Stimulated activated naive CD4-positive, alpha-beta T cell treated with Interleukin-2 at 50 U/mL for 16 hours (primary cell): ENCODE data around the gene C22orf42.
"Not testable (repeated sequence)": the region's sequence is repeated elsewhere in the genome, so short reads cannot be mapped to it uniquely, and the experiment has no call there.

ENCODE experiments used
- DNase-seq: peaks from one replicate; lab custom pipeline; 2025; lab: John Stamatoyannopoulos, UW

C22orf42 gene

DNA sequence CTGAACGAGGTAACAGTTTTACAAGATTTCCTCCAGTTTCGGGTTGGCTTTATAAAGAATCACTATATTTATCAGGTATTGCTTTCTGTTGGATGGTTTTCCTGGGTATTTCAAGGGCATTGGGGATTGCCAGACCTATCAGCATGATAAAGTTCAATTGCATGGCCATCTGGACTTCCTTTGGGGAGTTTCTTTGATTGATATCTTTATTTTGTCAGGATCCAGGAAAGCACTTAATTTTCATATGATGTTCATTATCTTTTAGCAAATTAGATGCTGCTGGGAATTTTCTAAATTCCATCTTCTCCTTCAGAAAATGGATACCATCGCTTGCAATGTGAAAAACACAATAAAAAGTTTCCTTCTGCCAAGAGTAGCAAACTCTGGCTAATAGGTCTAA is 24.5 kb upstream of the C22orf42 start:
- no peak for DNase-seq

DNA sequence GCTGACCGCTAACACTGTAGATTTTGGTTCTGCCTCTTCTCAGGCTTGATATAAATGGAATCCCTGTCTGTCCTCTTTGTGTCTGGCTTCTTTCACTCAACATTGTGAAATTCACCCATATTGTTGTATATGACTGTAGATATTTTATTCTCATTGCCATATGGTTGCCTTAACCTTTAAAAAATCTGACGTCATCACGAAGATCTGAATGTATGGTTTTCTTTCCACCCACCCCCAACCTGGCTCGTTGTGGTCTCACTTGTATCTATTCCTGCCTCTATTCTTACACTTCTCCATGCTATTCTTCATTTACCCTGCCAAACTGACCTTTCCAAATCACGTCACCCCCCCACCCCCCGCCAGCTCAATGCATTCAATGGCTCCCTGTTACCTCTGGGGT is 21.9 kb upstream of the C22orf42 start:
- DNase-seq: no peak

DNA sequence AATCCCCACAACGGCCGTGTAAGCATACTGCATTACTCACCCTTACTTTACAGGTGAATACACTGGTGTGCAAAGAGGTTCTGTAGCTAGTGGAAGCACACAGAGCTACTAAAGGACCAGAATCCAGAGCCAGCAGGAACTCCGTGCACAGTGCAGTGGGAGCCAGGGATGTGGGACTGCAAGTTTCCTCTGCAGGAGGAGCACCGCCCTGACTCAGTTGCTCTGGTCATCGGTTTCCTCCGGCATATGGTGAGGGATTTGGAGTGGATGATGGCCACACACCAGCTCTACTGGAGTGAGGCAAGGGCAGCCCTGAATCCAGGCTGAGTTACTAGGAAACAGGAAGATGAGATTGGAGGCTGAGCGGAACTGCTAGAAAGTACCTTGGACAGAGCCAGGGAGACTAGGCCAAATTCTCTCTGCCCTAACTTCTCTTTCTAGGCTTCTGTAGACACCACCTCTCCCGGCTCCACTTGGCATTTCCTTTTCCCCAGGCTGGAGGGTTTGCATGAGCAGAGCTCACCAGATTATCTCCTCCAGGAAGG is 18.2 kb upstream of the C22orf42 start:
- DNase-seq: no peak

DNA sequence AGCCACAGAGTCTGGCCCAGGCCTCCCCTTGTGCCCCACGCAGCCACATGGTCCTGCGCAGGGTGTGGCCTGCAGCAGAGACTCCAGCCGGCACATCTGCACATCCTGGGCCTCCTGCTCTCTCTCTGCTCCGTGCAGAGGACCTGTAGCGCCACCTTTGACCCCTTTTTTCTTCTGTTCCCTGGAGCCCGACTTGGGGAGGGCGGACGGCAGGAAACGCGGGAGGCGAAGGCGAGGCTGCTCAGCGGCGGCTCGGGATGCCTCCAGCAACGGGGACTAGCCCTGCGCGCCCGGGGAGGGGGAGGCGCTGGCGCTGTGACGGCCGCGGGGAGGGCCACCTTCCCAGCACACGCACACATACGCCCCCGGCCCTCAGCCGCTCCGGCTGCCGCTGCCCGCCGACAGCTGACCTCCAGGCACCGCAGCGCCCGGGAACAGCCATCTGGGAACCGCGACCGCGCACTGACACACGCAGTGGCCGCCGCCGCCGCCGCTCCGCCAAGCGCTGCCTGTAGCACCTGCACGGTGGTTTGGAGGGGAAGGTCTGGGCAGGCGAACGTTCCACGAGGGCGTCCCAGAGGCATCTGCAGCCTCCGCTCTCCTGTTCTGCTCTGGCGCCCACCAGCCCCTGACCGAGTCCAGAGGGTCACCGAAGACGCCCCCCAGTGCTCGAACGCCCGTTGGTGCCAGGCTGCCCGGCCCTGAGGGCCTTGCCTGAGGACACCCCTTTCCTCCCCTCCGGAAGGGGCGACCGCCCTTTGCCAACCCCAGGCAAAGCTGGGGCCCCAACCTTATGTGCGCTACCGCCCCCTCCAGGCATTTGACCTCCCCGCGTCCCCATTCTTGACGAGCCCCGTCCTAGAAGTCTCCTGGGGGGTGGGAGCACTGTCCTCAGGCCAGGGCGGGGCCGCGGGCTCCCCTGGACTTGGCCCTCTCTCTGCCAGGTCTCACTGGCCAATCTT is 16.9 kb upstream of the C22orf42 start:
- no peak for DNase-seq

DNA sequence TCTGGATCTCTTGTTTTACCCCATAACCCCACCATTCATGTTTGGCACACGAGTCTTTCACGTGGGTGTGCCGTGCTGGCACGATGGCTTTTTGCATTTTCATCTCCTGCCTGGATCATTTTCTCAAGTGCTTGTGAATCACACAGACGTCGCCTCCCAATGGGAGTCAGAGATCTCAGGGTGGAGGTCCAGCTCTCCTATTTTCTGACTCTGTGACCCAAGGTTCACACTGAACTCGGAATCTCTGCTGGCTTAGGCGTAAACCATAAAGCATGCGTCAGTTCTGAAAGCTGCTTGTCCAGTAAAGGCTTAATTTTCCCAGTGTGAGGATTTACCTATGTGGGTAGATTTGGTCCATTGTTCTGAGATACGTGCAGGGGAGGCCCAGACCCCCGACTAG is 16.0 kb upstream of the C22orf42 start:
- DNase-seq: no peak

DNA sequence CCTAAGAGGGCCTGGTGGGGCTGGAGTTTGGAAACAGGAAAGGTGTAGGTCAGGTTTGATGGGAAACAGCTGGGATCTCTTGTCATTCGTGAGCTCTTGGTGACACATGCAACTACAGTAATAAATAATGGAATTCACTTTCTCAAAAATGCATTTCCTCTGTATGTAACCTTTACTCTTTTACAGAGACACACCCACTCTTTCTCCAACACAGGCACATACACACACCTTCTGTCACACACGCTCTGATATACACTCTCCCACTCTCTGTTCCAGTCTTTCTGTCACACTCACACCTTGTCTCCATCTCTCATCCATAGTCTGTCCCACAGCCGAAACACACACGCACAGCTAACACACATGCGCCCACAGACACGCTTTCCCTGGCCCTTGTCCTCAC is 6.6 kb upstream of the C22orf42 start:
- DNase-seq: no peak

DNA sequence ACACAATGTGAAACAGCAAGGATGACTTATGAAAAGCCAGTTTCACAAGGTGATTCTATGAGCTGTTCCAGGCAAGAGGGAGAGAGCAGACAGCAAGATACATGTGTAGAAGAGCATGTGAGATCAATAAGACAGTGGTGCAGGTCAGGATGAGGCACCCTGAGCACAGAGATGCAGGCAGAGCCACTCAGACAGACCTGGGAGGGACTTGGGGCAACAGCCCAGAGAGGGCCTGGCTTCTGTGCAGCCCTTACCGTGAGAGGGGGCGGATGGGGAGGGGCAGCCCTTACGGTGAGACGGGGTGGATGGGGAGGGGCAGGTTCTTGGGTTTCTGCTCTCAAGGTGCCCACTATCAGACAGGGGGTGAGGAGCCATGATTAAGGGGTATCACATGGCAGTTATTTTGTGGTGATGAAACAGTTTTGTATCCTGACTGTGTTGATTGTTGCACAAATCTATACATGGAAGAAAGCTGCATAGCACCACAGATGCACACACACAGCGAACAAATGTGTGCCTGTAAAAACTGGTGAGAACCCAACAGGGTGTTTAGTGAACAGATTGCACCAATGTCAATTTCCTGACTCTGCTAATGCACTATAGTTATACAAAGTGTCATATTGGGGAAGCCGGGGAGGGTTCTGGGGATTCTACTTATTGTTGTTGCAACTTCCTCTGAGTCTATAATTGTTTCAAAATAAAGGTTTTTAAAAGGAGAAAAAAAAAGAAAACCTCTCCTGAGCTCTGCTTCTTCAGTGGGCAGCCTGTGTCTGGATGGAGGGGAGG is 5.2 kb upstream of the C22orf42 start:
- no peak for DNase-seq

DNA sequence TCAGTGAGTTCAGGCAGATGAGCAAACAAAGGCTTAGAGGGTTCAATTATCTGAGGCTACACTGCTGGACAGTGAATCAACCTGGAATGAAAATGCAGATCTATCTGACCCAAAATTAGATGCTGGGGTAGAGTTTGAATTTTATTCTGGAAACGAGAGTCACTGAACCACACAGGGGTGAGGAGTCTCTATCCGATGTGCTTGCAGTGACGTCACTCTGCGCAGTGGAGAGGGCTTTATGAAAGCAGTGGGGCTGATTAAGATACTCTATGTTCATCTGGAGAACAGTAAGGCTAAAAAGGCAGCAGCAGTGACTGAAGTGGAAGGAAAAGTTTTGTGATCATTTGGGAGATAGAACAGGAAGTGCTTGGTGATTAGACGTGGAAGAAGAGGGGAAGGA is 1.3 kb upstream of the C22orf42 start:
- not testable (repeated sequence) for DNase-seq

DNA sequence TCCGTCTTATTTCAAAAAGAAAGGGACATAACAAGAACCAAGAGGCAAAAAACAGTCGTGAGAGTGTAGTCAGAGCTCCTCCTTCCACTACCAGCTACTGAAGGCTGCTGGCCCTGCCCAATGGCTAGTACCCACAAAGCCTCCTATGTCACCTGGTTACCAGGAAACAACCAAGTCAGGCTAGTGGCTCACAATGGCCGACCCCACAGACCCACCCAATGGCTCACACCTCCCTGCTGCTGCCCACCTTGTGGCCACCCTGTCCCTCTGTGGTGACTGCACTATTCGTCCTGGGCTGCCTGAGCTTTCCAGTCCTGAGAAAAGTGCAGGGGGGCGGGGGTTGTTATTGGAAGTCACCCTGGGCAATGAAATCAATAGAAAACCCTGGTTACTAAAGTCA is 1.5 kb downstream of the C22orf42 start:
- not testable (repeated sequence) for DNase-seq

DNA sequence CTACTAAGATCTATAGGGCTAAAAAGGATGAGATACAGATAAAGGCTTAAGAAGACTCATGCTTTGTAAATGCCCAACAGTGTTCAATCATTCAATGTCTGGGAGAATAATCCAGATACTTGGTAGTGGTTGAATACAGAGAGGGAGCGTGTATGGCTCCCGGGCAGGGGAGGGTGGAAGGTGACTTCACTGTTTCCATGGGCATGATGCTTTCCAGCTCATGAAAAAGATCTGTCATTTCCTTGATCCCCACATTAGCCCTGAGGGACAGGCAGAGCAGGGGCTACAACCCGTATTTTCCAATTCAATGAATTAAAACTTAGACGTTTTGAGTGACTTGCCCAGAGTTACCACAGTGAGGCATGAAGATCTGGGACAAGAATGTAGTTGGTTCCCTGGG is 4.4 kb downstream of the C22orf42 start:
- not testable (repeated sequence) for DNase-seq

DNA sequence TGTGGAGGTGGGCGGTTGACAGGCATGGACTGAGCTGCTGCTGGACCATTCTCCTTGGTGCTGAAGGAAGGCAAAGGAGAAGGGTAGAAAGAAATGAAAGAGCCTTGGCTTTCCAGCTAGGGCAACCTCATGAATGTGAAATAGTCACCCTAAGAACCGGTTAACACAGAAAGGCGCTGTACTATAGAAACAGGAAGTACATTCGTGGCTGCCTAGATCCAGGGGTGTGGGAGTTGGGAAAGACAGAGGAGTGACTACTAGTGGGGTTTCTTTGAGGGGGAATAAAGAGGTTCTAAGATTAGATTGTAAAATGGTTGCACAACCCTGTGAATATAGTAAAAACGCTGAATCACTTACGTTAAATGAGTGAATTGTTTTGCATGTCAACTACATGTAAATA is 7.5 kb downstream of the C22orf42 start:
- not testable (repeated sequence) for DNase-seq

DNA sequence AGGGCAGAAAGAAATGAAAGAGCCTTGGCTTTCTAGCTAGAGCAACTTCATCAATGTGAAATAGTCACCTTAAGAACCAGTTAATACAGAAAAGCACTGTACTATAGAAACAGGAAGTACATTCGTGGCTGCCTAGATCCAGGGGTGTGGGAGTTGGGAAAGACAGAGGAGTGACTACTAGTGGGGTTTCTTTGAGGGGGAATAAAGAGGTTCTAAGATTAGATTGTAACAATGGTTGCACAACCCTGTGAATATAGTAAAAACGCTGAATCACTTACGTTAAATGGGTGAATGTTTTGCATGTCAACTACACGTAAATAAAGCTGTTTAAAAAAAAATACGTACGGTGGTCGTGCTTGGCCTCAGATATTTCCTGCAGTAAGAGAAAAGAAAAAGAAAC is 8.5 kb downstream of the C22orf42 start:
- DNase-seq: not testable (repeated sequence)

DNA sequence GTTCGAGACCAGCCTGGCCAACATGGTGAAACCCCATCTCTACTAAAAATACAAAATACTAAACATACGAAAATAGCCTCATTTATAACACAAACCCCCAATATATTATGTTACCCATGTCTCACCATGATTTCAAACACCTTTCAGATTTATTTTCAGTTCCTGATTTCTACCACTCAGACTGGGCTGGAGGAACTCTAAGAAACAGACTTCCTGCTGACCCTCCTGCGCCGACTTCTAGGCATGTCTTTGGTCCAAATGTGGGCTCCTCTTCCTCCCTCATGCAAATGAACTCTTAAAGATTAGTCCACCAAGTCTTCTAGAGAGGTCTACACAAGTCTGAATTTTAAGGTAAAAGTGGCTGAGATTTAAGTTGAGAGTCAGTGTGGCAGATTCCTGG is 10.7 kb downstream of the C22orf42 start:
- not testable (repeated sequence) for DNase-seq

DNA sequence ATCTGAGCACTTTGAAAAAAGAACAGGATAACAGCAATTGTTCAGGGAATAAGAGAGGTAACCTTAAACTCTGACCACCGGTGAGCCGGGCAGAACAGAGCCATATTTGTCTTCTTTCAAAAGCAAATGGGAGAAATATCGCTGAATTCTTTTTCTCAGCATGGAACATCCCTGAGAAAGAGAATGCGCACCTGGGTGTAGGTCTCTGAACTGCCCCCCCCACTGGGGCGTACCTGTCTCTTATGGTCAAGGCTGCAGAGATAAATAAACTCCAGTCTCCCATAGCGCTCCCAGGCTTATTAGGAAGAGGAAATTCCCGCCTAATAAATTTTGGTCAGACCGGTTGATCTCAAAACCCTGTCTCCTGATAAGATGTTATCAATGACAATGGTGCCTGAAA is 12.0 kb downstream of the C22orf42 start:
- DNase-seq: not testable (repeated sequence)

DNA sequence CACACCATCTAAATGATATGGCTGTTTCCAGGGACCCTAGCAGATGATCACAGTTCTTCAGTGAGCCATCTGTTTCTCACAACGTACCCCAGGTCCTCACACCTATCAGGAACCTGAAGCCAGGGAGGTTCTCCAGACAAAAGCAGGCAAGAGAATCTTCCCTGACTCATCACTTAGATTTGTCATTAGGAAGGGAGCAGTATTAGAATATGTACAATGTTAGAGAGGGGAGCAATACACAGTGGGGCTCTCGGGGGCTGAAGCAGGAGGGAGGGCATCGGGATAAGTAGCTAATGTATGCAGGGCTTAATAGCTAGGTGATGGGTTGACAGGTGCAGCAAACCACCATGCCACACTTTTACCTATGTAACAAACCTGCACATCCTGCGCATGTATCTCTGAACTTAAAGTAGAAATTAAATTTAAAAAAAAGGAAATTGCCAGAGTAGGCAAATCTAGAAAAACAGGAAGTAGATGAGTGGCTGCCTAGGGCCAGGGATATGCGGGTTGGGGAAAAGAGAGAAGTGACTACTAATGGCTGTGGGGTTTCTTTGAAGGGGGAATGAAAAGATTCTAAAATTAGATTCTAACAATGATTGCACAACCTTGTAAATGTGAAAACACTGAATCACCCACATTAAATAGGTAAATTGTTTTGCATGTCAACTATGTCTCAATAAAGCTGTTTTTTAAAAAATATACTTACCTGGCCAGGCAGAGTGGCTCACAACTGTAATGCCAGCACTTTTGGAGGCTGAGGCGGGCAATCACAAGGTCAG is 14.4 kb downstream of the C22orf42 start:
- DNase-seq: no peak

DNA sequence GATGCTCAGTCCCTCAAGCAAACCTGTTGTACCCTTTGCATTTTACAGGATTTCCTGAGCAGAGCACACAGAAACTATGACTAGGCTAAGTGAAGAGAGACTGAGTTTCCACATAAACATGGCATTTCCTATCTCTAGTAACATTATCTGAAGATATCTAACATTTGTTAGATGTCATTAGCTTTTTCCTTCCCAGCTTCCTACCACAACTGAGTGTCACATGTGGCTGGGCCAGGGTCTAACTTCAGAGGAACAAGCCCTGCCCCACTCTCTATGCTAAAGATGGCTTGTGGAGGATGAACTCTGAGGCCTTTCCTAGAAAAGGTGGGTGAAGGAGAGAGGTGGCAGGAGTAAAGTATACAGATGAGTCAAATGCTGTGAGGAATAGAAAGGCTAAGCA is 16.5 kb downstream of the C22orf42 start:
- DNase-seq: no peak

DNA sequence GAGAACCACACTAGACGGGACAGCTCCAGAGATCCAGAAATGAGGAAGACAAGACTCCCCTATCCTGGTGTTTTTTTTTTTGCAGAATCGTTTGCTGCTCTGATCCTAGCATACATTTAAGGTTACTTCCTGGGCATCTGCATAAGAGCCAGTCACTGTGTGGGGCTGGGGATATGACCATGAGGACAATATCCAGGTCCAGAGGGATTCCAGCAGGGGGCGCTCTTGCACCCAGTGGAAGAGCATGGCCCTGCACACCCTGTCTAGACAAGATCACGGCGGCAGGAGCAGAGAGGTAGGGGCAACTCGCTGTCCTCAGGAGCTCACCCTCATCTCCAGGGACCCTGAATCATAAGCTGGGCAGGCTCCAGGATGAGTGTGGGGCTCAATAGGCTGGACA is 18.4 kb downstream of the C22orf42 start:
- DNase-seq: not testable (repeated sequence)

DNA sequence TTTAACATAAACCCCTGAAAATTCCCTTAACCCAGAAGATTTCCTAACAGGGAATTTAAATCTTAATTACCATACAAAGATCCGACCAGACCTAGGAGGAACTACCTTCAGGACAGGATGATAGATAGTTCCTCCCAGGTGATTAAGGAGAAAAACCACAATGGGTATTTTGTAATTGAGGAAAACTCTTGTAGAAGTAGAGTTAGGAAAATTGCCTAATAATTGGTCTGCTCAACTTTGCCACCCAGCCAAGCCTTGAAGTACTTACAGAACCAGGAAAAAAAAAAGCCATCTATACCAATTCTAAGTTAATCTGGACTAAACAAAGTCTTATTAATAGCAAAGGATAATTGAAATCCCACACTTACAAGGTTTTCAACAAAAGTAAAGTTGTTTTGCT is 20.5 kb downstream of the C22orf42 start:
- not testable (repeated sequence) for DNase-seq

DNA sequence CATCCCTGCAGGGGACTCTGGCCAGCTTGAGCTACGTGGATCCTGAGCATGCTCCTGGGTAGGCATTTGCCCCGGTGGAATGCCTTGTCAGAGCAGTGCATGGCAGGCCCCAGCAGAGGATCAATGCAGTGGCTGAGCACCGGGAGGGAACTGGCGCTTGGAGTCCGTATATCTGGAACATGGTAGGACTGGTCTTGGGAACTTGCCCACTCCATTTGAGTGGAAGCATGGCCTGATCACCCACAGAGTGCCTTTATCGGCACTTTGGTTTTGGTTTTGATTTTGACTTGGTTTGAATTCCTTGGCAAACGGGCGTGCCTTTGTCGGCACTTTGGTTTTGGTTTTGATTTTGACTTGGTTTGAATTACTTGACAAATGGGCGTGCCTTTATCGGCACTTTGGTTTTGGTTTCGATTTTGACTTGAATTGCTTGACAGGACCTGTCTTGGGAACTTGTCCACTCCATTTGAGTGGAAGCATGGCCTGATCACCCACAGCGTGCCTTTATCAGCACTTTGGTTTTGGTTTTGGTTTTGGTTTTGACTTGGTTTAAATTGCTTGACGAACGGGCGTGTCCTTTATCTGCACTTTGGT is 21.3 kb downstream of the C22orf42 start:
- DNase-seq: peak; percentile 66

DNA sequence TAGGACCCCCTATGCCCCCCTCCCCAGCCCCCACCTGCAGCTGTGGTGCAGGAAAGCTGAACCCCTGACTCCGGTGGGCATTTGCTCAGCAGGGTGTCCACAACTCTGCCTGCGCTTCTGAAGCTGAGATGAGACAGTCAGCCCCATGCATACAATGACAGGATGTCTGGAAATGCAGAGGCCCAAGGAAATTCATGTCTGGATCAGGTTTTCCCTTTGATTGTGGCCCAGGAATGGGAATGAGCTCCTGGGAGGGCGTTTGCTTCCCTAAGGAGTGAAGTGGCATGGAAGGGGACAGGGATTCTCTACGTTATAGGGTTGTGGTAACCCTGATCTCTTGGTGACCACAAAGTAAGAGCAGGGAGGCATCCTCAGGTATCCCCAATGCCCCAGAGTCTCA is 22.2 kb downstream of the C22orf42 start:
- not testable (repeated sequence) for DNase-seq

DNA sequence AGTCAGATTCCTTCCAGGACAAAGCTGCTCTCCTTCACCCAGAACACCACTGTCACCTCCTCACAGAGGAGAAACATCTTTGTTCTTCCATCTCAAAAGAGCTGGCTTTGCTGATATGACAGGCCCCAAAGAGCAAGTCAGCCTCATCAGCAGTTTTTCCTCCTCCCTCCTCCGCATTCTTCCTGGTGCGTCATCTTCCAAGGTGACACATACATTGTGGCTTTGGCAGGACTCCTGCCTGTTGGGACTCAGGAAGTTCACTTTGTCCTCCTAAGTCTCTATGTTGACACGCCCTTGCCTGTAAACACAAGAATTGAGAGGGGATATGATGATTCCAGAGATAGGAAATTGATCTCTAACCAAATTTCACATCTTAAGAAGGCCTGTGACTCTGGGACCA is 23.1 kb downstream of the C22orf42 start:
- DNase-seq: not testable (repeated sequence)

DNA sequence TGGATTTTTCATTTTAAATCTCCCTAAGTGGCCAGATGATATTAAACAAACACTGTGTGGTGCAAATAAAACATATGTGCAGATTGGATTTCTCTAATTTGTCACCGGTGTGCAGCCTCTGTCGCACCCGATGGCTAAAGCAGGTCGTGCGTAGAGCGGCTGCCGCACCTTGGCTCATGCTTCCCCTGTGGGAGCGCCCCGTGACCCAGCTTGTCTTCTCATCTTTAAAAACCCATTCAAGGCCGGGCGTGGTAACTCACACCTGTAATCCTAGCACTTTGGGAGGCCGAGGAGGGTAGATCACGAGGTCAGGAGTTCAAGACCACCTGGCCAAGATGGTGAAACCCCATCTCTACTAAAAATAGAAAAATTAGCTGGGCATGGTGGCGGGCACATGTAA is 24.3 kb downstream of the C22orf42 start:
- DNase-seq: not testable (repeated sequence)
